ENCODE measurements around the gene SORCS1.
A peak's percentile ranks its signal among the peaks of the same experiment; 100 is the strongest.

DNA sequence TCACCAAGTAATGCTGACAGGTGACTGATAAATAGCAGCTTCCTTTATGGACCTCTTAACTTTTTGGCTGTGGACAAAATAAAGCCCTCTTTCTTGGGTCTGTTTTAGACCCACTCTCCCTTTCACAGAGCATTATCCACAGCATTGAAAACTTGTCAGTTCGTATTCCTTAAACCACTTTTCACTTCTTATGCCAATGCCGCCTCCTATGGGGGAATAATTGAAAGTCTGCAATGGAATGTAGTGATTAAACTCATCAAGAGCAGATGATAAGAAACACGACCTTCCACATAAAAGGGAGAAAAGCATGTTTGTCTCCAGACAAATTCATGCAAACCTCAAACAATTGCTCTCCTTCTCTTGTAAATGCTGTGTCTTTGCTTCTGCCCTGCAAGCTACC, 153.4 kb downstream of the SORCS1 start:
- TF ChIP-seq POLR2A (IDR thresholded peaks at IDR 0.05; ENCODE audit: control extremely low read depth in 1 of 2, low read depth in 2 of 2, low read length in 2 of 2): no peak
- TF ChIP-seq POLR2AphosphoS5 (IDR thresholded peaks at IDR 0.05; ENCODE audit: low read depth, low read length): no peak
- TF ChIP-seq RAD21 (IDR thresholded peaks at IDR 0.05 in 1 of 2, conservative IDR thresholded peaks at IDR 0.05 in 1 of 2; ENCODE audit: low read depth in 2 of 2, low read length in 2 of 2): peak; percentile 70 to 76
- TF ChIP-seq, protein P1, sequence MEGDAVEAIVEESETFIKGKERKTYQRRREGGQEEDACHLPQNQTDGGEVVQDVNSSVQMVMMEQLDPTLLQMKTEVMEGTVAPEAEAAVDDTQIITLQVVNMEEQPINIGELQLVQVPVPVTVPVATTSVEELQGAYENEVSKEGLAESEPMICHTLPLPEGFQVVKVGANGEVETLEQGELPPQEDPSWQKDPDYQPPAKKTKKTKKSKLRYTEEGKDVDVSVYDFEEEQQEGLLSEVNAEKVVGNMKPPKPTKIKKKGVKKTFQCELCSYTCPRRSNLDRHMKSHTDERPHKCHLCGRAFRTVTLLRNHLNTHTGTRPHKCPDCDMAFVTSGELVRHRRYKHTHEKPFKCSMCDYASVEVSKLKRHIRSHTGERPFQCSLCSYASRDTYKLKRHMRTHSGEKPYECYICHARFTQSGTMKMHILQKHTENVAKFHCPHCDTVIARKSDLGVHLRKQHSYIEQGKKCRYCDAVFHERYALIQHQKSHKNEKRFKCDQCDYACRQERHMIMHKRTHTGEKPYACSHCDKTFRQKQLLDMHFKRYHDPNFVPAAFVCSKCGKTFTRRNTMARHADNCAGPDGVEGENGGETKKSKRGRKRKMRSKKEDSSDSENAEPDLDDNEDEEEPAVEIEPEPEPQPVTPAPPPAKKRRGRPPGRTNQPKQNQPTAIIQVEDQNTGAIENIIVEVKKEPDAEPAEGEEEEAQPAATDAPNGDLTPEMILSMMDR (IDR thresholded peaks at IDR 0.05; ENCODE audit: control extremely low read depth in 1 of 3, insufficient read depth in 1 of 3, low read depth in 1 of 3, low read length in 3 of 3): peak in 2 of 3 experiments; percentile 46 to 54; a peak in 2 of 4 replicates
- no peak for TF ChIP-seq HDAC6 (IDR thresholded peaks at IDR 0.05; ENCODE audit: low read depth, low read length)
- no peak for TF ChIP-seq CREB1 (IDR thresholded peaks at IDR 0.05)
- TF ChIP-seq, protein P2, sequence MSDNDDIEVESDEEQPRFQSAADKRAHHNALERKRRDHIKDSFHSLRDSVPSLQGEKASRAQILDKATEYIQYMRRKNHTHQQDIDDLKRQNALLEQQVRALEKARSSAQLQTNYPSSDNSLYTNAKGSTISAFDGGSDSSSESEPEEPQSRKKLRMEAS (IDR thresholded peaks at IDR 0.05): no peak
- TF ChIP-seq, protein P3, sequence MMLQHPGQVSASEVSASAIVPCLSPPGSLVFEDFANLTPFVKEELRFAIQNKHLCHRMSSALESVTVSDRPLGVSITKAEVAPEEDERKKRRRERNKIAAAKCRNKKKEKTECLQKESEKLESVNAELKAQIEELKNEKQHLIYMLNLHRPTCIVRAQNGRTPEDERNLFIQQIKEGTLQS (IDR thresholded peaks at IDR 0.05; ENCODE audit: insufficient read depth, low read depth, low read length): no peak
- TF ChIP-seq YY1 (IDR thresholded peaks at IDR 0.05; ENCODE audit: low read depth, low read length): no peak
- TF ChIP-seq NANOG (IDR thresholded peaks at IDR 0.05; ENCODE audit: insufficient read depth, low read depth, low read length, poor library complexity, severe bottlenecking): no peak
- TF ChIP-seq SRF (IDR thresholded peaks at IDR 0.05; ENCODE audit: low read depth, low read length): no peak
- TF ChIP-seq EZH2 (IDR thresholded peaks at IDR 0.05; ENCODE audit: low read depth, low read length, severe bottlenecking): no peak
- no peak for TF ChIP-seq EP300 (IDR thresholded peaks at IDR 0.05; ENCODE audit: borderline replicate concordance in 1 of 2, low read depth in 2 of 2, low read length in 2 of 2)
